Small intestine (tissue), 7 donors: ENCODE measurements around the gene TEX261. TPM values are rescaled to one million over a fixed set of nuclear protein-coding genes. Genes with fewer than 3 reads are reported as not detected.
A peak's percentile ranks its signal among the peaks of the same experiment; 100 is the strongest.
"Not testable (repeated sequence)": the region's sequence is repeated elsewhere in the genome, so short reads cannot be mapped to it uniquely, and the experiment has no call there.

Experiments used
- DNase-seq, 2 donors: peaks; one replicate each; pipeline versions ENCODE4 v3.0.0 to v3.0.0-alpha.2; 2013
- FAIRE-seq: peaks from 2 replicates; lab custom pipeline; 2012; peaks lifted over from hg19 to GRCh38; lab: Jason Lieb, UNC
- H3K27ac ChIP-seq, 3 donors: one replicate each; pipeline ENCODE4 v1.5.1; 2013; ENCODE audit warnings: low read length in 2 of 3, mild to moderate bottlenecking in 2 of 3, control low read depth in 1 of 3, inconsistent platforms in 1 of 3, low read depth in 1 of 3, moderate library complexity in 1 of 3
- H3K27me3 ChIP-seq, 3 donors: one replicate each; pipeline ENCODE4 v1.6.1; 2013; ENCODE audit warnings: low read length in 3 of 3, inconsistent platforms in 1 of 3; ENCODE audit not compliant: control insufficient read depth in 3 of 3, insufficient read depth in 3 of 3
- H3K36me3 ChIP-seq, 3 donors: one replicate each; pipeline ENCODE4 v1.6.1; 2013; ENCODE audit warnings: low read length in 3 of 3, inconsistent platforms in 1 of 3, low read depth in 1 of 3, mild to moderate bottlenecking in 1 of 3, moderate library complexity in 1 of 3; ENCODE audit not compliant: control insufficient read depth in 3 of 3, insufficient read depth in 2 of 3
- H3K4me1 ChIP-seq, 3 donors: one replicate each; pipeline ENCODE4 v1.6.1; 2013; ENCODE audit warnings: low read length in 2 of 3, inconsistent platforms in 1 of 3, low read depth in 1 of 3, mild to moderate bottlenecking in 1 of 3, moderate library complexity in 1 of 3; ENCODE audit not compliant: control insufficient read depth in 3 of 3, insufficient read depth in 2 of 3
- H3K4me3 ChIP-seq, 3 donors: one replicate each; pipeline ENCODE4 v1.5.1; 2013; ENCODE audit warnings: low read length in 3 of 3, control low read depth in 1 of 3, inconsistent platforms in 1 of 3, low read depth in 1 of 3, mild to moderate bottlenecking in 1 of 3, moderate library complexity in 1 of 3
- H3K9me3 ChIP-seq, 2 donors: one replicate each; pipeline ENCODE4 v1.6.1; 2013; ENCODE audit warnings: low read depth in 1 of 2, low read length in 1 of 2; ENCODE audit not compliant: control insufficient read depth in 2 of 2, insufficient read depth in 1 of 2
- WGBS, 3 donors: extraction: QIAGEN DNeasy Blood & Tissue Kit; methylation state at CpG; one replicate each; pipeline ENCODE4 v1.1.7; 2013; 5-methylcytosine and 5-hydroxymethylcytosine counted together
- polyA plus RNA-seq, 4 donors: library from polyadenylated mRNA; stranded (reverse) in 3 of 4; unstranded in 1 of 4; fragments of 200-250 nt in 3 of 4; fragments of 120-200 nt in 1 of 4; gene quantifications; one replicate each; pipeline versions ENCODE4 v1.2.1 to v1.2.3, GENCODE V29; 2013
- donor health status: healthy with polysubstance abuse.
- donor health status: control.
- donor health status: control.
- donor health status: Bipolar disorder and iron deficiency.
- donor health status: healthy.

TEX261 gene
- polyA plus RNA-seq, 4 donors: 9.8 to 49.8 (median 29.0) TPM

GRCh38 chr2:71003396-71003795 is 8.7 kb upstream of the TEX261 start:
- FAIRE-seq (no peak), DNase-seq (no peak)
- Histone ChIP-seq H3K4me1 (peaks cover 2 to 27% (median 10%) of the 10 kb centered on the region in 3 donors), H3K27me3 (no peaks in the 10 kb centered on the region), H3K4me3 (no peak overlapping the region), H3K27ac (no peak overlapping the region), H3K9me3 (no peaks in the 10 kb centered on the region), H3K36me3 (no peaks in the 10 kb centered on the region)
- WGBS, 3 donors: 88 to 91% (median 89%) methylated on average over 6 of the region's 6 CpGs

GRCh38 chr2:71001981-71002570 is 7.4 kb upstream of the TEX261 start:
- H3K36me3 ChIP-seq: no peaks in the 10 kb centered on the region
- peak overlapping the region in 2 of 3 donors; percentile 69 to 85 for H3K27ac ChIP-seq
- H3K4me1 ChIP-seq: peaks cover 2 to 23% (median 10%) of the 10 kb centered on the region in 3 donors
- no peak overlapping the region for H3K4me3 ChIP-seq
- DNase-seq: peak; percentile 77 to 89
- no peaks in the 10 kb centered on the region for H3K9me3 ChIP-seq
- WGBS, 3 donors: 22 to 42% (median 30%) methylated on average over 11 of the region's 11 CpGs
- H3K27me3 ChIP-seq: no peaks in the 10 kb centered on the region
- no peak for FAIRE-seq

- Histone ChIP-seq H3K9me3 (no peaks in the 10 kb centered on the region), H3K27ac (peak overlapping the region in 2 of 3 donors; percentile 69 to 85), H3K36me3 (no peaks in the 10 kb centered on the region), H3K4me3 (no peak overlapping the region), H3K4me1 (peaks cover 2 to 23% (median 10%) of the 10 kb centered on the region in 3 donors), H3K27me3 (no peaks in the 10 kb centered on the region)
- FAIRE-seq (no peak), DNase-seq (no peak)
- 62 to 78% (median 64%) methylated on average over 5 of the region's 5 CpGs for WGBS, 3 donors
These were observed 6.9 kb upstream of the TEX261 start for GRCh38 chr2:71001592-71001927.

GRCh38 chr2:71000780-71001591 is 6.3 kb upstream of the TEX261 start:
- H3K9me3 ChIP-seq: no peaks in the 10 kb centered on the region
- no peak for FAIRE-seq
- WGBS, 3 donors: 21 to 22% (median 22%) methylated on average over 21 of the region's 21 CpGs
- H3K27me3 ChIP-seq: no peaks in the 10 kb centered on the region
- peak overlapping the region in 2 of 3 donors; percentile 69 to 85 for H3K27ac ChIP-seq
- H3K4me3 ChIP-seq: peak overlapping the region in 2 of 3 donors; percentile 16 to 41
- no peaks in the 10 kb centered on the region for H3K36me3 ChIP-seq
- DNase-seq: peak; percentile 72 to 83
- peaks cover 2 to 23% (median 10%) of the 10 kb centered on the region in 3 donors for H3K4me1 ChIP-seq

- H3K4me3 ChIP-seq, DNase-seq, H3K9me3 ChIP-seq, H3K36me3 ChIP-seq, H3K27me3 ChIP-seq, H3K27ac ChIP-seq, FAIRE-seq: not testable (repeated sequence)
- 95 to 98% (median 97%) methylated on average over 10 of the region's 10 CpGs for WGBS, 3 donors
- H3K4me1 ChIP-seq: peaks cover 2 to 25% (median 10%) of the 10 kb centered on the region in 3 donors
These were observed 5.3 kb upstream of the TEX261 start for GRCh38 chr2:70999931-71000330.

GRCh38 chr2:70999362-70999761 is 4.7 kb upstream of the TEX261 start:
- WGBS, 3 donors: 35 to 47% (median 40%) methylated on average over 2 of the region's 2 CpGs
- no peaks in the 10 kb centered on the region for H3K27me3 ChIP-seq
- FAIRE-seq: no peak
- H3K36me3 ChIP-seq: no peaks in the 10 kb centered on the region
- peaks cover 2 to 25% (median 10%) of the 10 kb centered on the region in 3 donors for H3K4me1 ChIP-seq
- DNase-seq: peak; percentile 11 to 22
- H3K4me3 ChIP-seq: no peak overlapping the region
- H3K27ac ChIP-seq: no peak overlapping the region
- no peaks in the 10 kb centered on the region for H3K9me3 ChIP-seq

GRCh38 chr2:70998885-70999284 is 4.2 kb upstream of the TEX261 start:
- FAIRE-seq, H3K4me3 ChIP-seq, H3K9me3 ChIP-seq, H3K27ac ChIP-seq, H3K27me3 ChIP-seq, DNase-seq, H3K36me3 ChIP-seq: not testable (repeated sequence)
- H3K4me1 ChIP-seq: peaks cover 2 to 27% (median 10%) of the 10 kb centered on the region in 3 donors
- WGBS, 3 donors: 89 to 95% (median 93%) methylated on average over 4 of the region's 4 CpGs

- 1 to 2% (median 1%) methylated on average over 11 of the region's 11 CpGs for WGBS, 3 donors
- FAIRE-seq (no peak), DNase-seq (peak; percentile 67 to 69)
- H3K4me1 ChIP-seq: peaks cover 0 to 22% (median 12%) of the 10 kb centered on the region in 3 donors
- peak overlapping the region; percentile 74 to 95 (median 86) for H3K4me3 ChIP-seq
- H3K9me3 ChIP-seq: no peaks in the 10 kb centered on the region
- H3K36me3 ChIP-seq: peaks cover 0 to 15% (median 3%) of the 10 kb centered on the region in 3 donors
- H3K27ac ChIP-seq: peak overlapping the region; percentile 48 to 72 (median 72)
- H3K27me3 ChIP-seq: no peaks in the 10 kb centered on the region
These were observed 705 bp upstream of the TEX261 start for GRCh38 chr2:70995426-70995729.
